ENCODE results near the gene REEP3. TPM values are rescaled to one million over a fixed set of nuclear protein-coding genes. Genes with fewer than 3 reads are reported as not detected.
"Not testable (repeated sequence)": the region's sequence is repeated elsewhere in the genome, so short reads cannot be mapped to it uniquely, and the experiment has no call there.

Gene REEP3
- total RNA-seq = 10 to 100 TPM; 23.4 to 27.2 TPM

GRCh38 chr10:63520500-63521415, at the start of gene REEP3:
Gene REEP3, plus strand, starts transcription at chr10:63521401. Its CDS starts 145 bp downstream, at chr10:63521546.
- H3K27me3 Mint-ChIP-seq = no peaks in the 10 kb centered on the region
- ATAC-seq (peak; percentile 85), DNase-seq (peak; percentile 80)
- peak within 1 kb of the TSS; percentile 83 for H3K4me3 Mint-ChIP-seq
- CTCF ChIA-PET = interaction anchor here (1.8 to 3.7 kb wide), 2 partner anchors 109 to 200 kb away, joined by 5 to 18 read pairs; no protein-coding TSS in a partner anchor
- H3K27ac Mint-ChIP-seq = peak within 1 kb of the TSS; percentile 93
- no peaks in the 10 kb centered on the region for H3K9me3 Mint-ChIP-seq (ENCODE audit: low read depth)
- peaks cover 62% of the 10 kb centered on the region for H3K4me1 Mint-ChIP-seq
- H3K36me3 Mint-ChIP-seq = peaks cover 9% of the 10 kb centered on the region

- H3K9me3 Mint-ChIP-seq (ENCODE audit: low read depth) = no peaks in the 10 kb centered on the region
- H3K27ac Mint-ChIP-seq = no peak overlapping the region
- no peaks in the 10 kb centered on the region for H3K27me3 Mint-ChIP-seq
- DNase-seq (no peak), ATAC-seq (no peak)
- H3K4me3 Mint-ChIP-seq = no peak overlapping the region
- peaks cover under 1% of the 10 kb centered on the region for H3K4me1 Mint-ChIP-seq
- H3K36me3 Mint-ChIP-seq = peaks cover 4% of the 10 kb centered on the region
- CTCF ChIA-PET = no interaction called here
Observed at GRCh38 chr10:63474488-63474887, 46.7 kb upstream of the REEP3 start.

GRCh38 chr10:63477927-63478326, 43.3 kb upstream of the REEP3 start:
- no peak overlapping the region for H3K4me3 Mint-ChIP-seq
- H3K4me1 Mint-ChIP-seq = peaks cover 8% of the 10 kb centered on the region
- peaks cover 4% of the 10 kb centered on the region for H3K36me3 Mint-ChIP-seq
- H3K27me3 Mint-ChIP-seq = no peaks in the 10 kb centered on the region
- H3K27ac Mint-ChIP-seq = no peak overlapping the region
- no peak for DNase-seq
- ATAC-seq = no peak
- H3K9me3 Mint-ChIP-seq (ENCODE audit: low read depth) = no peaks in the 10 kb centered on the region
- CTCF ChIA-PET = no interaction called here

- ATAC-seq (no peak), DNase-seq (no peak)
- Mint-ChIP-seq H3K27ac (no peak overlapping the region), H3K9me3 (ENCODE audit: low read depth) (no peaks in the 10 kb centered on the region), H3K36me3 (peaks cover 4% of the 10 kb centered on the region), H3K4me1 (peaks cover 8% of the 10 kb centered on the region), H3K4me3 (no peak overlapping the region), H3K27me3 (no peaks in the 10 kb centered on the region)
- CTCF ChIA-PET = interaction anchor here (0.7 to 1.3 kb wide), 2 partner anchors 25 to 27 kb away, joined by 3 read pairs; no protein-coding TSS in a partner anchor
Observed at GRCh38 chr10:63478564-63478963, 42.6 kb upstream of the REEP3 start.

- Mint-ChIP-seq H3K9me3 (ENCODE audit: low read depth) (no peaks in the 10 kb centered on the region), H3K4me3 (no peak overlapping the region), H3K36me3 (peaks cover 4% of the 10 kb centered on the region), H3K4me1 (peaks cover 8% of the 10 kb centered on the region), H3K27ac (no peak overlapping the region), H3K27me3 (no peaks in the 10 kb centered on the region)
- ATAC-seq = no peak
- CTCF ChIA-PET = no interaction called here
- DNase-seq = no peak
Observed at GRCh38 chr10:63480237-63480636, 41.0 kb upstream of the REEP3 start.

- Mint-ChIP-seq H3K27me3 (no peaks in the 10 kb centered on the region), H3K36me3 (no peaks in the 10 kb centered on the region), H3K4me3 (no peak overlapping the region), H3K4me1 (peaks cover 8% of the 10 kb centered on the region), H3K27ac (no peak overlapping the region), H3K9me3 (ENCODE audit: low read depth) (no peaks in the 10 kb centered on the region)
- ATAC-seq (no peak), DNase-seq (no peak)
- CTCF ChIA-PET = no interaction called here
Observed at GRCh38 chr10:63481815-63482421, 39.3 kb upstream of the REEP3 start.

GRCh38 chr10:63483983-63484382, 37.2 kb upstream of the REEP3 start:
- Mint-ChIP-seq H3K27me3 (no peaks in the 10 kb centered on the region), H3K27ac (no peak overlapping the region), H3K4me1 (peaks cover 8% of the 10 kb centered on the region), H3K36me3 (peaks cover 2% of the 10 kb centered on the region), H3K4me3 (no peak overlapping the region), H3K9me3 (ENCODE audit: low read depth) (no peaks in the 10 kb centered on the region)
- ATAC-seq = no peak
- CTCF ChIA-PET = no interaction called here
- DNase-seq = no peak

- Mint-ChIP-seq H3K9me3 (ENCODE audit: low read depth) (no peaks in the 10 kb centered on the region), H3K27me3 (no peaks in the 10 kb centered on the region), H3K4me1 (no peaks in the 10 kb centered on the region), H3K4me3 (no peak overlapping the region), H3K27ac (no peak overlapping the region), H3K36me3 (peaks cover 10% of the 10 kb centered on the region)
- no peak for DNase-seq
- no peak for ATAC-seq
- CTCF ChIA-PET = no interaction called here
Observed at GRCh38 chr10:63487990-63488389, 33.2 kb upstream of the REEP3 start.

GRCh38 chr10:63489838-63490237, 31.4 kb upstream of the REEP3 start:
- Mint-ChIP-seq H3K27ac (no peak overlapping the region), H3K27me3 (no peaks in the 10 kb centered on the region), H3K36me3 (peaks cover 10% of the 10 kb centered on the region), H3K9me3 (ENCODE audit: low read depth) (no peaks in the 10 kb centered on the region), H3K4me3 (no peak overlapping the region), H3K4me1 (no peaks in the 10 kb centered on the region)
- ATAC-seq = no peak
- DNase-seq = no peak
- CTCF ChIA-PET = no interaction called here

- DNase-seq = no peak
- Mint-ChIP-seq H3K4me1 (no peaks in the 10 kb centered on the region), H3K36me3 (peaks cover 20% of the 10 kb centered on the region), H3K27ac (no peak overlapping the region), H3K27me3 (no peaks in the 10 kb centered on the region), H3K9me3 (ENCODE audit: low read depth) (no peaks in the 10 kb centered on the region), H3K4me3 (no peak overlapping the region)
- no peak for ATAC-seq
- CTCF ChIA-PET = no interaction called here
Observed at GRCh38 chr10:63491588-63492316, 29.4 kb upstream of the REEP3 start.

GRCh38 chr10:63492317-63492690, 28.9 kb upstream of the REEP3 start:
- CTCF ChIA-PET; H3K27me3 Mint-ChIP-seq; H3K9me3 Mint-ChIP-seq (ENCODE audit: low read depth); ATAC-seq; H3K27ac Mint-ChIP-seq; H3K4me3 Mint-ChIP-seq; DNase-seq; H3K4me1 Mint-ChIP-seq: not testable (repeated sequence)
- H3K36me3 Mint-ChIP-seq = peaks cover 21% of the 10 kb centered on the region

- no peaks in the 10 kb centered on the region for H3K4me1 Mint-ChIP-seq
- DNase-seq (no peak), ATAC-seq (no peak)
- no peaks in the 10 kb centered on the region for H3K9me3 Mint-ChIP-seq (ENCODE audit: low read depth)
- no peak overlapping the region for H3K27ac Mint-ChIP-seq
- H3K4me3 Mint-ChIP-seq = no peak overlapping the region
- no peaks in the 10 kb centered on the region for H3K27me3 Mint-ChIP-seq
- CTCF ChIA-PET = no interaction called here
- peaks cover 21% of the 10 kb centered on the region for H3K36me3 Mint-ChIP-seq
Observed at GRCh38 chr10:63493004-63493403, 28.2 kb upstream of the REEP3 start.

- Mint-ChIP-seq H3K36me3 (peaks cover 17% of the 10 kb centered on the region), H3K27me3 (no peaks in the 10 kb centered on the region), H3K4me1 (peaks cover 2% of the 10 kb centered on the region), H3K9me3 (ENCODE audit: low read depth) (no peaks in the 10 kb centered on the region), H3K4me3 (no peak overlapping the region), H3K27ac (no peak overlapping the region)
- DNase-seq = no peak
- CTCF ChIA-PET = no interaction called here
- ATAC-seq = no peak
Observed at GRCh38 chr10:63494951-63495350, 26.2 kb upstream of the REEP3 start.
